ENCODE results near the gene IFITM5. TPM values are rescaled to one million over a fixed set of nuclear protein-coding genes. Genes with fewer than 3 reads are reported as not detected.

Gene IFITM5
- total and polyA plus RNA-seq, 2 of the 8 experiments (the other 6 are each of a cell fraction or from before 2014, with no cell fraction given), result not detected

GRCh38 chr11:272931-273198, 26.5 kb downstream of the IFITM5 start:
- no peak for FAIRE-seq
- H3K4ac ChIP-seq (replicated peaks; ENCODE audit: insufficient read length, low read depth, low read length), result no peak overlapping the region
- H3K14ac ChIP-seq (ENCODE audit: insufficient read length), result no peak overlapping the region
- no peaks in the 10 kb centered on the region for H3K9me3 ChIP-seq (ENCODE audit: insufficient read depth in 2 of 2, low read depth in 1 of 2, low read length in 1 of 2)
- peaks cover 2 to 15% (median 12%) of the 10 kb centered on the region in 4 experiments; a peak in 6 of 7 replicates for H3K4me1 ChIP-seq (replicated peaks in 1 of 4; ENCODE audit: control insufficient read depth in 3 of 4, insufficient read depth in 4 of 4, low read length in 3 of 4)
- POLR2A ChIA-PET (ENCODE audit: partially characterized antibody), result interaction anchor here (1.2 to 2.5 kb wide), 2 partner anchors 14 to 96 kb away, joined by 3 to 8 read pairs; no protein-coding TSS in a partner anchor
- no peak overlapping the region for H3K9ac ChIP-seq (replicated peaks in 1 of 4; ENCODE audit: extremely low read depth in 1 of 4, low read depth in 3 of 4, low read length in 3 of 4)
- no peaks in the 10 kb centered on the region for H3K79me1 ChIP-seq (ENCODE audit: low read depth, low read length)
- H2AFZ ChIP-seq (ENCODE audit: low read length), result no peak overlapping the region
- H2BK12ac ChIP-seq (ENCODE audit: low read depth, low read length), result no peak overlapping the region
- H3K27ac ChIP-seq (ENCODE audit: low read depth, low read length), result no peak overlapping the region
- H3K27me3 ChIP-seq (replicated peaks in 1 of 4; ENCODE audit: control insufficient read depth in 3 of 4, extremely low read depth in 1 of 4, insufficient read depth in 3 of 4, low read length in 3 of 4), result no peaks in the 10 kb centered on the region
- no peak overlapping the region for H3K23ac ChIP-seq (ENCODE audit: insufficient read length)
- no peaks in the 10 kb centered on the region for H4K20me1 ChIP-seq (replicated peaks in 1 of 2; ENCODE audit: control insufficient read depth in 1 of 2, insufficient read depth in 2 of 2, low read length in 2 of 2)
- no peaks in the 10 kb centered on the region for H3K79me2 ChIP-seq (ENCODE audit: control insufficient read depth in 1 of 2, insufficient read depth in 2 of 2, low read length in 2 of 2)
- no peak overlapping the region for H2BK120ac ChIP-seq (replicated peaks; ENCODE audit: low read depth, low read length)
- CTCF ChIA-PET (ENCODE audit: partially characterized antibody), result interaction anchor here (1.7 to 7.0 kb wide), 2 partner anchors 21 to 90 kb away, joined by 6 to 36 read pairs; no protein-coding TSS in a partner anchor
- H2BK5ac ChIP-seq (ENCODE audit: low read depth, low read length), result no peak overlapping the region
- no peak overlapping the region for H2BK20ac ChIP-seq (ENCODE audit: low read length)
- no peaks in the 10 kb centered on the region for H3K23me2 ChIP-seq (ENCODE audit: low read depth, low read length)
- H4K8ac ChIP-seq (ENCODE audit: extremely low read depth, insufficient read depth, low read length), result no peak overlapping the region
- no peak overlapping the region for H2BK15ac ChIP-seq (ENCODE audit: low read length)
- no peak overlapping the region for H2AK5ac ChIP-seq (ENCODE audit: low read depth, low read length)
- WGBS, 2 experiments (ENCODE audit: extremely low coverage in 1 of 2, insufficient coverage in 1 of 2, insufficient read length in 1 of 2, insufficient replicate concordance in 2 of 2, low coverage in 1 of 2, low lambda C conversion rate in 2 of 2, missing lambda C conversion rate in 1 of 2), result 80% methylated on average over 6 of the region's 6 CpGs; no CpG with 5 or more reads in 1 of the 2 experiments
- TF ChIP-seq JUN (IDR thresholded peaks at IDR 0.05; ENCODE audit: low read depth, low read length) (no peak), CTCF (IDR thresholded peaks at IDR 0.05; ENCODE audit: control extremely low read depth in 1 of 3, insufficient read depth in 1 of 3, low read depth in 1 of 3, low read length in 3 of 3) (no peak), RAD21 (IDR thresholded peaks at IDR 0.05 in 1 of 2, conservative IDR thresholded peaks at IDR 0.05 in 1 of 2; ENCODE audit: low read depth in 2 of 2, low read length in 2 of 2) (no peak), ASH2L (IDR thresholded peaks at IDR 0.05; ENCODE audit: low read length) (no peak)
- H3K4me2 ChIP-seq (ENCODE audit: insufficient read depth in 1 of 2, low read depth in 2 of 2, low read length in 2 of 2), result no peak overlapping the region
- H3K18ac ChIP-seq (ENCODE audit: extremely low read depth, low read length), result no peak overlapping the region
- no peak overlapping the region for H3K4me3 ChIP-seq (ENCODE audit: extremely low read depth in 1 of 4, insufficient read depth in 2 of 4, low read depth in 3 of 4, low read length in 4 of 4)
- H3K56ac ChIP-seq (replicated peaks; ENCODE audit: insufficient read length, low read depth, low read length), result no peak overlapping the region
- H3K36me3 ChIP-seq (ENCODE audit: control insufficient read depth in 2 of 4, insufficient read depth in 4 of 4, low read length in 3 of 4), result no peaks in the 10 kb centered on the region
- H4K91ac ChIP-seq (replicated peaks; ENCODE audit: insufficient read length, low read length), result no peak overlapping the region
- DNase-seq (ENCODE audit: low read depth in 1 of 2, low spot score in 2 of 2), result no peak
- H4K5ac ChIP-seq (ENCODE audit: insufficient read length, low read depth, low read length), result no peak overlapping the region
